Measurements from ENCODE around the gene CX3CL1. TPM values are rescaled to one million over a fixed set of nuclear protein-coding genes. Genes with fewer than 3 reads are reported as not detected.

Gene CX3CL1
- total and polyA plus RNA-seq, 2 of the 13 experiments (the other 11 are each of a cell fraction or from before 2014, with no cell fraction given): 57.3 to 60.8 TPM

DNA sequence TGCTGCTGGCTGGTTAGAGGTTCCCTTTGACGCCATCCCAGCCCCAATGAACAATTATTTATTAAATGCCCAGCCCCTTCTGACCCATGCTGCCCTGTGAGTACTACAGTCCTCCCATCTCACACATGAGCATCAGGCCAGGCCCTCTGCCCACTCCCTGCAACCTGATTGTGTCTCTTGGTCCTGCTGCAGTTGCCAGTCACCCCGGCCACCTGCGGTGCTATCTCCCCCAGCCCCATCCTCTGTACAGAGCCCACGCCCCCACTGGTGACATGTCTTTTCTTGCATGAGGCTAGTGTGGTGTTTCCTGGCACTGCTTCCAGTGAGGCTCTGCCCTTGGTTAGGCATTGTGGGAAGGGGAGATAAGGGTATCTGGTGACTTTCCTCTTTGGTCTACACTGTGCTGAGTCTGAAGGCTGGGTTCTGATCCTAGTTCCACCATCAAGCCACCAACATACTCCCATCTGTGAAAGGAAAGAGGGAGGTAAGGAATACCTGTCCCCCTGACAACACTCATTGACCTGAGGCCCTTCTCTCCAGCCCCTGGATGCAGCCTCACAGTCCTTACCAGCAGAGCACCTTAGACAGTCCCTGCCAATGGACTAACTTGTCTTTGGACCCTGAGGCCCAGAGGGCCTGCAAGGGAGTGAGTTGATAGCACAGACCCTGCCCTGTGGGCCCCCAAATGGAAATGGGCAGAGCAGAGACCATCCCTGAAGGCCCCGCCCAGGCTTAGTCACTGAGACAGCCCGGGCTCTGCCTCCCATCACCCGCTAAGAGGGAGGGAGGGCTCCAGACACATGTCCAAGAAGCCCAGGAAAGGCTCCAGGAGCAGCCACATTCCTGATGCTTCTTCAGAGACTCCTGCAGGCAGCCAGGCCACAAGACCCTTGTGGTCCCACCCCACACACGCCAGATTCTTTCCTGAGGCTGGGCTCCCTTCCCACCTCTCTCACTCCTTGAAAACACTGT is 11.3 kb downstream of the CX3CL1 start (continued):
- TF ChIP-seq MZF1 (CRISPR knock-in tag; IDR thresholded peaks at IDR 0.05; ENCODE audit: borderline replicate concordance) (no peak), KDM1A (CRISPR knock-in tag; IDR thresholded peaks at IDR 0.05) (no peak), MIER2 (CRISPR knock-in tag; IDR thresholded peaks at IDR 0.05) (no peak), HMG20B (CRISPR knock-in tag; conservative IDR thresholded peaks at IDR 0.05) (no peak), ZBTB38 (CRISPR knock-in tag; IDR thresholded peaks at IDR 0.05) (no peak), IKZF4 (CRISPR knock-in tag; IDR thresholded peaks at IDR 0.05; ENCODE audit: borderline replicate concordance, low read depth, not compliant biosample characterization) (peak; percentile 3), ZNF709 (CRISPR knock-in tag; IDR thresholded peaks at IDR 0.05) (0 out of 2 replicates have a peak, but pooled peaks have one; percentile 18), ZBTB42 (CRISPR knock-in tag; IDR thresholded peaks at IDR 0.05) (no peak), KDM2A (CRISPR knock-in tag; IDR thresholded peaks at IDR 0.05; ENCODE audit: borderline replicate concordance, low read depth) (no peak; the same call in none of the 2 replicates), ZNF615 (CRISPR knock-in tag; IDR thresholded peaks at IDR 0.05; ENCODE audit: borderline replicate concordance) (no peak), JUND (CRISPR knock-in tag; IDR thresholded peaks at IDR 0.05) (peak; percentile 50; the same call in 1 of the 2 replicates), NR1H2 (CRISPR knock-in tag; IDR thresholded peaks at IDR 0.05; ENCODE audit: borderline replicate concordance, low read depth) (no peak), ZNF251 (CRISPR knock-in tag; IDR thresholded peaks at IDR 0.05) (no peak; the same call in 1 of the 2 replicates)
- TF ChIP-seq, protein P1, sequence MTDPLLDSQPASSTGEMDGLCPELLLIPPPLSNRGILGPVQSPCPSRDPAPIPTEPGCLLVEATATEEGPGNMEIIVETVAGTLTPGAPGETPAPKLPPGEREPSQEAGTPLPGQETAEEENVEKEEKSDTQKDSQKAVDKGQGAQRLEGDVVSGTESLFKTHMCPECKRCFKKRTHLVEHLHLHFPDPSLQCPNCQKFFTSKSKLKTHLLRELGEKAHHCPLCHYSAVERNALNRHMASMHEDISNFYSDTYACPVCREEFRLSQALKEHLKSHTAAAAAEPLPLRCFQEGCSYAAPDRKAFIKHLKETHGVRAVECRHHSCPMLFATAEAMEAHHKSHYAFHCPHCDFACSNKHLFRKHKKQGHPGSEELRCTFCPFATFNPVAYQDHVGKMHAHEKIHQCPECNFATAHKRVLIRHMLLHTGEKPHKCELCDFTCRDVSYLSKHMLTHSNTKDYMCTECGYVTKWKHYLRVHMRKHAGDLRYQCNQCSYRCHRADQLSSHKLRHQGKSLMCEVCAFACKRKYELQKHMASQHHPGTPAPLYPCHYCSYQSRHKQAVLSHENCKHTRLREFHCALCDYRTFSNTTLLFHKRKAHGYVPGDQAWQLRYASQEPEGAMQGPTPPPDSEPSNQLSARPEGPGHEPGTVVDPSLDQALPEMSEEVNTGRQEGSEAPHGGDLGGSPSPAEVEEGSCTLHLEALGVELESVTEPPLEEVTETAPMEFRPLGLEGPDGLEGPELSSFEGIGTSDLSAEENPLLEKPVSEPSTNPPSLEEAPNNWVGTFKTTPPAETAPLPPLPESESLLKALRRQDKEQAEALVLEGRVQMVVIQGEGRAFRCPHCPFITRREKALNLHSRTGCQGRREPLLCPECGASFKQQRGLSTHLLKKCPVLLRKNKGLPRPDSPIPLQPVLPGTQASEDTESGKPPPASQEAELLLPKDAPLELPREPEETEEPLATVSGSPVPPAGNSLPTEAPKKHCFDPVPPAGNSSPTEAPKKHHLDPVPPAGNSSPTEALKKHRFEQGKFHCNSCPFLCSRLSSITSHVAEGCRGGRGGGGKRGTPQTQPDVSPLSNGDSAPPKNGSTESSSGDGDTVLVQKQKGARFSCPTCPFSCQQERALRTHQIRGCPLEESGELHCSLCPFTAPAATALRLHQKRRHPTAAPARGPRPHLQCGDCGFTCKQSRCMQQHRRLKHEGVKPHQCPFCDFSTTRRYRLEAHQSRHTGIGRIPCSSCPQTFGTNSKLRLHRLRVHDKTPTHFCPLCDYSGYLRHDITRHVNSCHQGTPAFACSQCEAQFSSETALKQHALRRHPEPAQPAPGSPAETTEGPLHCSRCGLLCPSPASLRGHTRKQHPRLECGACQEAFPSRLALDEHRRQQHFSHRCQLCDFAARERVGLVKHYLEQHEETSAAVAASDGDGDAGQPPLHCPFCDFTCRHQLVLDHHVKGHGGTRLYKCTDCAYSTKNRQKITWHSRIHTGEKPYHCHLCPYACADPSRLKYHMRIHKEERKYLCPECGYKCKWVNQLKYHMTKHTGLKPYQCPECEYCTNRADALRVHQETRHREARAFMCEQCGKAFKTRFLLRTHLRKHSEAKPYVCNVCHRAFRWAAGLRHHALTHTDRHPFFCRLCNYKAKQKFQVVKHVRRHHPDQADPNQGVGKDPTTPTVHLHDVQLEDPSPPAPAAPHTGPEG (CRISPR knock-in tag; IDR thresholded peaks at IDR 0.05): no peak
- TF ChIP-seq, protein P2, sequence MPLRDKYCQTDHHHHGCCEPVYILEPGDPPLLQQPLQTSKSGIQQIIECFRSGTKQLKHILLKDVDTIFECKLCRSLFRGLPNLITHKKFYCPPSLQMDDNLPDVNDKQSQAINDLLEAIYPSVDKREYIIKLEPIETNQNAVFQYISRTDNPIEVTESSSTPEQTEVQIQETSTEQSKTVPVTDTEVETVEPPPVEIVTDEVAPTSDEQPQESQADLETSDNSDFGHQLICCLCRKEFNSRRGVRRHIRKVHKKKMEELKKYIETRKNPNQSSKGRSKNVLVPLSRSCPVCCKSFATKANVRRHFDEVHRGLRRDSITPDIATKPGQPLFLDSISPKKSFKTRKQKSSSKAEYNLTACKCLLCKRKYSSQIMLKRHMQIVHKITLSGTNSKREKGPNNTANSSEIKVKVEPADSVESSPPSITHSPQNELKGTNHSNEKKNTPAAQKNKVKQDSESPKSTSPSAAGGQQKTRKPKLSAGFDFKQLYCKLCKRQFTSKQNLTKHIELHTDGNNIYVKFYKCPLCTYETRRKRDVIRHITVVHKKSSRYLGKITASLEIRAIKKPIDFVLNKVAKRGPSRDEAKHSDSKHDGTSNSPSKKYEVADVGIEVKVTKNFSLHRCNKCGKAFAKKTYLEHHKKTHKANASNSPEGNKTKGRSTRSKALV (CRISPR knock-in tag; IDR thresholded peaks at IDR 0.05): no peak
- TF ChIP-seq, protein P3, sequence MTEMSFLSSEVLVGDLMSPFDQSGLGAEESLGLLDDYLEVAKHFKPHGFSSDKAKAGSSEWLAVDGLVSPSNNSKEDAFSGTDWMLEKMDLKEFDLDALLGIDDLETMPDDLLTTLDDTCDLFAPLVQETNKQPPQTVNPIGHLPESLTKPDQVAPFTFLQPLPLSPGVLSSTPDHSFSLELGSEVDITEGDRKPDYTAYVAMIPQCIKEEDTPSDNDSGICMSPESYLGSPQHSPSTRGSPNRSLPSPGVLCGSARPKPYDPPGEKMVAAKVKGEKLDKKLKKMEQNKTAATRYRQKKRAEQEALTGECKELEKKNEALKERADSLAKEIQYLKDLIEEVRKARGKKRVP (CRISPR knock-in tag; IDR thresholded peaks at IDR 0.05): no peak
- TF ChIP-seq, protein P4, sequence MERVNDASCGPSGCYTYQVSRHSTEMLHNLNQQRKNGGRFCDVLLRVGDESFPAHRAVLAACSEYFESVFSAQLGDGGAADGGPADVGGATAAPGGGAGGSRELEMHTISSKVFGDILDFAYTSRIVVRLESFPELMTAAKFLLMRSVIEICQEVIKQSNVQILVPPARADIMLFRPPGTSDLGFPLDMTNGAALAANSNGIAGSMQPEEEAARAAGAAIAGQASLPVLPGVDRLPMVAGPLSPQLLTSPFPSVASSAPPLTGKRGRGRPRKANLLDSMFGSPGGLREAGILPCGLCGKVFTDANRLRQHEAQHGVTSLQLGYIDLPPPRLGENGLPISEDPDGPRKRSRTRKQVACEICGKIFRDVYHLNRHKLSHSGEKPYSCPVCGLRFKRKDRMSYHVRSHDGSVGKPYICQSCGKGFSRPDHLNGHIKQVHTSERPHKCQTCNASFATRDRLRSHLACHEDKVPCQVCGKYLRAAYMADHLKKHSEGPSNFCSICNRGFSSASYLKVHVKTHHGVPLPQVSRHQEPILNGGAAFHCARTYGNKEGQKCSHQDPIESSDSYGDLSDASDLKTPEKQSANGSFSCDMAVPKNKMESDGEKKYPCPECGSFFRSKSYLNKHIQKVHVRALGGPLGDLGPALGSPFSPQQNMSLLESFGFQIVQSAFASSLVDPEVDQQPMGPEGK (CRISPR knock-in tag; IDR thresholded peaks at IDR 0.05): no peak

All from HepG2 (cell line).